GM21390 (cell line): Measurements from ENCODE around the gene ANKRD10.
"Not testable (repeated sequence)": the region's sequence is repeated elsewhere in the genome, so short reads cannot be mapped to it uniquely, and the experiment has no call there.

ENCODE experiments used
- ATAC-seq: cut with Tn5 transposase; IDR thresholded peaks from one replicate; pipeline ENCODE4 v1.9.1; 2021; ENCODE audit not compliant: unreplicated experiment

ANKRD10 gene

DNA sequence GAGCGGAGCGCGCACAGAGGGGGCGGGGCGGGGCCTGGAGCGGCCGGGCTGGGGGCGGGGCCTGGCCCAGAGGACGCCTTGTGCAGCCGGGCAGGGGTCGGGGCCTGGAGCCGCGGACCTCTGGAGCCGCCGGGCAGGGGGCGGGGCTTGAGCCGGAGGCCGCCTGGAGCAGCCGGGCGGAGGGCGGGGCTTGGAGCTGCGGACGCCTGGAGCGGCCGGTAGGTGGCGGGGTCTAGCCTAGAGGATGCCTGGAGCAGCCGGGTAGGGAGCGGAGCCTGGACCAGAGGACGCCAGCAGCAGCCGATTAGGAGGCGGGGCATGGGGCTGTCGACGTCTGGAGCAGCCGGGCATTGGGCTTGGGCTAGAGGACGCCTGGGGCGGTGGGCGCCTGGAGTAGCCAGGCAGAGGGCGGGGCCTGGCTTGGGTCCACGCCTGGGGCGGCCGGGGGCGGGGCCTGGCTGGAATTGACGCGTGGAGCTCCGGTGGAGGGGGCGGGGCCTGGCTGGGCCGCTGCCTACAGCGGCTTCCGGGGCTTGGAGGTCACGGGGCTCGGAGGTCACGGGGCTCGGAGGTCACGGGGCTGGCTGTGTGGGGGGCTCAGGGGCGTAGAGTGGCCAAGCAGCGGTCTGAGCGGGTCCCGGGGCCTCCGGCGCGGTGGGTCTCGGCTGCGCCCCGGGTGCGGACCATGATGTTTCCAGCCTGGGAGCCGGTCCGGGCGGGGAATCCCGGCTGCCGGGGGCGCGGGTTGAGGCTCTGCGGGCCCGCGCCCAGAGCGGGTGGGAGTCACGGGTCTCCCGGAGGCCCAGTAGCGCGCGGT, at the start of gene ANKRD10:
TSS of gene ANKRD10 (minus strand) at position 13 of the 817 bp plus-strand sequence. CDS start 135 bp downstream, outside the sequence.
- ATAC-seq = peak; percentile 72

DNA sequence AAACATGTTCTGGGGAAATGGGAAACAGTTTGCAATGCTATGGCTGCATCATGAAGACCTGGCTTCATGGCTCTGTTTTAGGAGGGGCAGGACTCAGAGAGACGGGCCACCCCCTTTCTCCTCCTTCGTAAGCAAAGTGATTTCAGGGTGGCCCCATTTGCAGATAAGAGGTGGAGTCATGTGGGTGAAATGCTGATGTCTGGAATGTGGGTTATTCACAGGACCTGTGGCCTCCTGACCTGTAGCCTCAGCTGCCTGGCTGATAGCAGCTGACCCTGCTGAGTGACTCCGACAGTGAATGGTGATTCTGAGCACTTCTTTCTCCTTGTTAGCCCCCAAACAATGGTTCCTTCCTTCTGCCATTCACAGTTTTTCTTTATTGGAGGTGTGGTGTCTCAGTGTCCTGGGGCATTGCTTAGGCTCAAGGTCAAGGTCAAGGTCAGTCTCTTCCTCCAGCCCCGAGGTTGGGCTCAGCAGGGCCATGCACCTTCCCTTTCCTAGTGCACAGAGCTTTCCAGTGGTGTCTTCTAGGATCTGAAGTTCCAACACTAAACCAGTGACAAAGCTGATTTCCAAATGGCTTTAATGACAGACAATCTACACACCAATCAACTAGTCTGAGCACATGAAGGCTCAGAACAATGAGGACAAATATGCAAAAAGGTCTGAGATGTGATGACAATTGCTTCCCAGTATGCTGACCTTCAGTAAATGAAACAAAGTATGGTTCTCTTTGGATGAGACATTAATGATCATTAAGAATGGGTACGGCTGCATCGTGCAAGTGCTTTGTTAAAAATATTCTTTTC, 49.6 kb upstream of the ANKRD10 start:
- no peak for ATAC-seq

DNA sequence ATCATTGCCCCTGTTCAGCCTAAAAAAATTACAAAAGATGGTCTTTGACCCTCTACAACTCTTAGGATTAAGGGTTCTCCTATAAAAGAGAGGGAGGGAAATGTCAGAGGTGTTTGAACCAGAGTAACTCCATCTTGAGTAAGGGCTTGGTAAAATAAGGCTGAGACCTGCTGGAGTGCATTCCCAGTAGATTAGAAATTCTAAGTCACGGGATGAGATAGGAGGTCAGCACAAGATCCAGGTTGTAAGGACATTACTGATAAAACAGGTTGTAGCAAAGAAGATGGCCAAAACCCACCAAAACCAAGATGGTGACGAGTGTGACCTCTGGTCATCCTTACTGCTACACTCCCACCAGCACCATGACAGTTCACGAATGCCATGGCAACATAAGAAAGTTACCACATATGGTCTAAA, 48.7 kb upstream of the ANKRD10 start:
- ATAC-seq = no peak

DNA sequence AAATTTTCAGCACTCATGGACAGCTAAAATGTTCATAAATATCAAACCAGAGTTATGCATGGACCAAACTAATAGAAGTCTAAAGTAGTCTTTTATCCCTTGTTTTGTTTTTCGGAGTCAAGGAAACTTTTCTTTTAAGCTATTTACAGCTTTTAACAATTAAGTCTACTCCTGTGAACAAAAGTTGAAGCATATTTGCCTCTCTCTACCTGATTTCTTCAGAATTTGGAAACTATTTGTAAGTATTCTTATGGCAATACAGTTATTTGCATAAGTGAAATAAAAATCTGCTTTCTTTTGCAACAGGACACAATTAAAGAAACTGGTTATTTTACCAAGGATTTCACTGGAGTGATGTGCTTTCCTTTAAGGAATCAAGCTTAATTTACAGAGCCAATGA, 47.1 kb upstream of the ANKRD10 start:
- ATAC-seq = no peak

GRCh38 chr13:110960204-110960603, 45.3 kb upstream of the ANKRD10 start:
- ATAC-seq = no peak

DNA sequence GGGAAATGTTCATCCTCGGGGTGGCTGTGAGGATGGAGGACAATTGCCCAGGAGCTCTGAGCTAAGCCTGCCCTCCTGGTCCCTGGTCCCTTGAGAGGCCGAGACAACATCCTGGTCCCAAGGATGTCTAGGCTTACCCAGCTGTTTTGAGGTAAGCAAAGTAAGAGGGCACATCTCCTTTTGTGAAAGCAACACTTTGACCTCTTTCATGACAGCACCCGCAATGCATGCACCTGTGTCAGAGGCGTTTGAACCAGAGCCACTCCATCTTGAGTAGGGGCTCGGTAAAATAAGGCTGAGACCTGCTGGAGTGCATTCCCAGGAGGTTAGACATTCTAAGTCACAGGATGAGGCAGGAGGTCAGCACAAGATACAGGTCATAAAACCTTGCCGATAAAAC, 43.1 kb upstream of the ANKRD10 start:
- ATAC-seq = no peak

- no peak for ATAC-seq
Observed at GRCh38 chr13:110957181-110957884, 42.5 kb upstream of the ANKRD10 start.

- not testable (repeated sequence) for ATAC-seq
Observed at GRCh38 chr13:110956216-110956615, 41.3 kb upstream of the ANKRD10 start.

- not testable (repeated sequence) for ATAC-seq
Observed at GRCh38 chr13:110955608-110956007, 40.7 kb upstream of the ANKRD10 start.

DNA sequence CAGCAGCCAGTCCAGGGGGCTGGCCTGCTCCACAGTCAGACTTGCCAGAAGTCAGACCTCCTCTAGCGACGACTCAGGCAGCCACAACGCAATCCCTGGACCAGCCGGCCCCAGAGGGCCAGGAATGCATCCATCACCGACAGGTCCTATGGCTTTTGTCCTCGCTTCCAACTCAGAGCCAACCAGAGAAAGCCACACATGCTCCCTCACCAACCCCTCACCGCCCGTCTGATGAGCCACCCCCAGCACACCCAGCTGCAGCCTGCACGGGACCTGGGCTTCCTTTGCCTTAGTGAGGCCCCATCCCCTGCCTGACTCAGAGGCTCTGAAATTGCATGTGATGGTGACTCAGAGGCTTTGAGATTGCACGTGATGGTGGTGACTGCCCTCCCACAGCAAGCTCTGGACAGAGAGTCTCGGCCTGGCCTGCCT, 40.2 kb upstream of the ANKRD10 start:
- ATAC-seq = peak; percentile 49

- ATAC-seq = not testable (repeated sequence)
Observed at GRCh38 chr13:110954533-110954920, 39.7 kb upstream of the ANKRD10 start.

DNA sequence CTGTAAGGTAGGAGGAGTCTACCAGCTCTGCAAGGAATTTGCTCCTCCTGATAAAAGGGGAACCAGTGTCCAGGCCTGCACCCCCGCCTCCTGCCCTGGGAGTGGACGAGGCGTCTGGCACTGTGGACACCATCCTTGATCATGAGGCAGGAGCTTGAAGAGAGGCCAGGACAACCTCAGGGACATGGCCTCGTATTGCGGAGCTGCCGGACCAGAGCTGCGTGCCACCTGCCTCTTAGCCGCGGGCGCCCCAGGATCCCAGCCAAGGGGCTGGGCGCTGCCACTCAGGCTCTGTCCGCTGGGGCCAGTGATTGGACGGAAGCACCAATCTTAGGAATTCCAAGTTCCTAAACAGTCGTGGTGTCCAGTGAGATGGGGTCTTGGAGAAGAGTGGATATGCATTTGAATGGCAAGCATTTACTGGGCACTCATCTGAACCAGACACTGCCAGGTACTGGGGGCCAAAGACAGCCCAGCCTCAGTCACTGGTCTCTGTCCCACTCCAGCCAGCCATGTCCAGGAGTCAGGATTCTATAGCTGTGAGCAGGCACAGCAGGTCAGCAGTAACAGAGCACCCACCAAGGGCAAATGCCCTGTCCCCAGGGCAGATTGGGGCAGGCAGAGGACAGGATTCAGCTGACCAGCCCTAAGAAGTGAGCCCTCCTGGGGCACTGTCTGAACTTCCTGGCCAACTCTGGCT, 39.1 kb upstream of the ANKRD10 start:
- no peak for ATAC-seq

DNA sequence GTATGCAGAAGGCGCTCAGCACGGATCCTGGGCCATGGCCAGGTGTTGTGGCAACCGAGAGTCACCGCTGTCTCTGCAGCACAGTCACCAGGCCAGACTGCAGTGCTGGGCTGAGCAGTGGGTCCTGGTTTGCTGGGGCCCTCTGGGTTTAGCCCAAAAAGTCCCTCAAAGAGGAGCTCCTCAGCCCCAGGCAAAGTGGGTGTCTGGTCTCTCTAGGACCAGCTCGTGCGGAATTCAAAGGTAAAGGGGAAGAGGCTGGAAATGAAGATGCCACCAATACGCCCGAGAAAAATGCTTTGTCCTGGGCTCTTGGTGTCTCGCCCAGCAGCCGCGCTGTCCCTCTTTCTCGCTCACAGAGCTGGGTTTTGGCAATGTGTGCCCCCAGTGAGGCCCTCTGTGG, 38.5 kb upstream of the ANKRD10 start:
- ATAC-seq = no peak

DNA sequence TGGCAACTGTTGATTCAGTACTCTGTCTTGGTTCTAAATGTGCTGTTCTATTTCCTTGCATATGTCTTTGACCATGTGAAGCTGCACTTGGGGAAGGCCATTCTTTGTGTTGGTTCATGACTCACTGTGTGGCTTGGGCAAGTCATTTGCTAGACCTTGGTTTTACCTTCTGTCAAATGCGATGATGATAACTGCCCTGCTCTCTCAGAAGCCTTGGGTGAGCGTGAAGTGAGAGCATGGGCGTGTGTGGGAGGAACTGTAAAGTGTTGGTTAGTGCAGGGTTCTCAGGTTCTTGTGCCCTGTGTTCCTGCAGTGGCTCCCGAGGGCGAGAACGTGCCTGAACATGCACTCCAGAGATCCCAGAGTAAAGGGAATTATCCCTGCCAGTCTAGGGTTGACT, 37.3 kb upstream of the ANKRD10 start:
- ATAC-seq = peak; percentile 50

DNA sequence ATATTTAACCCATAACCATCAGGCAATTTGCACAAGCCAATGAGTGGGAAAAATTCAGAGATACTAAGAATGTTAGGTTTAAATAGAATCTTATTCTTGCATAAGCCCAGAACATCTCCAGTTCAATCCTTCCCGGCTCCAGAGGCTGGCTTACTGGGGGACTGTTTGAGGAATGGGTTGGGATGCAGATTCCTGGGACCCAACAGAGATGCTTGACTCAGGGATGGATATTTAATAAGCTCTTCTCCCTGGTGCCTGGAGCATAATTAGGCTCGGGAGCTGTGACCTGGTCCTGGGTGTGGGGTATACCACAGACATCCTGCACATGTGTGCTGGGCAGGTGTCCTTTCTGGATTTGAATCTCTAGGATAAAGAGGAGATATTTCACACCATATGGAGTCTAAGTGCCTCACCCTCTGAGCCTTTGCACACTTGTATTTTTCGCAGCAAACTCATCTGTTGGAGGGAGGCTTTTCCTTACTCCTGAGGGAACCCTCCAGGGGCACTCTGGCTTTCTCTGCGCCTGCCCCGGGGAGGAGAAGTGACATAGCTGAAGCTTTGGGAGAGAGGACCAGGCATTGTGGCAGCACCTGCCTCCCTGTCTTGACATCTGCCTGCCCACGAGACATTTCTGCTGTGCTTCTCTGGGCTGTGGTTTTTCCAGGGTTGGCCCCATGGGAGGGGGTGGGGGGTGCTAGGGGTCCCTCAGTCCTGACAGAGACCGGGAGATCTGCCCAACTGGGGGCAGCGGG, 36.1 kb upstream of the ANKRD10 start:
- no peak for ATAC-seq

- ATAC-seq = no peak
Observed at GRCh38 chr13:110950356-110950755, 35.5 kb upstream of the ANKRD10 start.

GRCh38 chr13:110949628-110950027, 34.8 kb upstream of the ANKRD10 start:
- ATAC-seq = no peak

GRCh38 chr13:110949116-110949515, 34.2 kb upstream of the ANKRD10 start:
- no peak for ATAC-seq

DNA sequence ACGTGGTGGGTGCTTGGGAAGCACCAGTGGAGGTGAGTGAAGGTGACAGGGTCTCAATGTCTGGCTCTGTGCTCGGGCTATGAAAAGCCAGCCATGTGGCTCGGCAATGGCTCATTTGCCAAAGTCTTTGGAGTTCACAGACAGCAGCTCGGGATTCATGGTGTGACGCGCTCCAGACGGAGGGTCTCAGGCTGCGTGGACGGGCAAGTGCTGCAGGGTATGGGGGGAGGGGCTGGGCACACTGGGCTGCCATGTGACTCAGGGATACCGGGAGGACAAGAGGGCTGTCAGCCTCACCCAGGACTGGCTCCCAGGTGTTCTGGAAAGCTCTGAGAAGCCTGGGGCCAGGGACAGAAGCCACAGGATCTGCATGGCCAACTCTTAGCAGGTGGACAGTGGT, 32.5 kb upstream of the ANKRD10 start:
- ATAC-seq = not testable (repeated sequence)

DNA sequence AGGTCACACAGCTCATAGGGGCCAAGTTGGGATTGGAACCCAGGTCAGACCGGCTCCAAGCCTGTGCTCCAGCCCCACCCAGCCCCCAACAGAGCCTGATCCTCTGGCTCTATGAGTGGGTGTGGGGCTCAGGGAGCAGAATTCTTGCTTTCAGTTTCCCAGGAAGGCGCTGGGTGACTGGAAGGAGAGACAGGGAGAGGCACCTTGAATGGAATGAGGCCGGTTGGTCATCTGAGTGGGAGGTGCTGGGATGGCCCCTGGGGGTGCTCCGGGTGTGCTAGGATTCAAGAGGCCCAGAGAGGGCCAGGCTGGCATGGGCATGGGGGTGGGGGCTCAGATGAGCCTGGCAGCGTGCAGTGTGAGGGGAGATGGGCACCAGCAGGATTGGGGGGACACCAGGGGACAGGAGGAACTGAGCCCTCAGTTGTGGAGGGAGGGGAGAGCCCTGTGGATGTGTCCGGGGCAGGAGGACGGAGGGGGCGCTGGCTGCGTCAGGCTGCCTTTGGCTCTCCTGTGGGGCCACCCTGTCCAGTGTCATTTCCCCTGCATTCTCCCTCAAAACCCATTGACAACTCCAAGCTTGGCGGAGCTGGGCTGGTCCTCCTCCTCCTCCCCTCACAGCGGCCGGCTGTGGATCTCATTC, 31.2 kb upstream of the ANKRD10 start:
- no peak for ATAC-seq
